RWPE1 (cell line): ENCODE data around the gene NBAS.

Experiments
- CTCF ChIA-PET: fragments of 350-600 bp; sonication (Branson Sonifier 250); formaldehyde crosslinking; extraction: SDS; loops from one replicate; lab custom pipeline; 2021; lab: Yijun Ruan, JAX
- POLR2A ChIA-PET: fragments of 400-600 bp; formaldehyde crosslinking; extraction: SDS; loops from one replicate; lab custom pipeline; 2020; ENCODE audit warnings: antibody characterized with exemption; ENCODE audit not compliant: low non-redundant PET; lab: Yijun Ruan, JAX
- DNase-seq: peaks from one replicate; pipeline ENCODE4 v3.0.0; 2012; ENCODE audit warnings: low spot score
- H3K27ac ChIP-seq: fragments of 450-650 bp; 2 replicates; pipeline ENCODE4 v1.5.1; 2017
- CTCF ChIP-seq: fragments of 450-650 bp; conservative IDR thresholded peaks from 2 replicates; pipeline ENCODE4 v1.5.1; 2017; ENCODE audit warnings: low read depth, mild to moderate bottlenecking

NBAS gene

GRCh38 chr2:15605721-15606120 is 44.6 kb upstream of the NBAS start:
- ChIA-PET CTCF (no interaction called here), POLR2A (no interaction called here)
- no peak for TF ChIP-seq CTCF
- no peak for DNase-seq
- H3K27ac ChIP-seq = no peak overlapping the region

GRCh38 chr2:15603948-15604347 is 42.8 kb upstream of the NBAS start:
- no peak overlapping the region for H3K27ac ChIP-seq
- no peak for DNase-seq
- no peak for TF ChIP-seq CTCF
- POLR2A ChIA-PET = no interaction called here
- CTCF ChIA-PET = no interaction called here

- H3K27ac ChIP-seq = no peak overlapping the region
- POLR2A ChIA-PET = no interaction called here
- CTCF ChIA-PET = interaction anchor here (0.6 kb wide), 1 partner anchor 697 kb away, joined by 3 read pairs; no protein-coding TSS in a partner anchor
- no peak for DNase-seq
- TF ChIP-seq CTCF = no peak
Observed at GRCh38 chr2:15603044-15603765, 42.1 kb upstream of the NBAS start.

- H3K27ac ChIP-seq = no peak overlapping the region
- CTCF ChIA-PET = interaction anchor here (0.6 kb wide), 1 partner anchor 696 kb away, joined by 3 read pairs; no protein-coding TSS in a partner anchor
- TF ChIP-seq CTCF = no peak
- POLR2A ChIA-PET = no interaction called here
- DNase-seq = no peak
Observed at GRCh38 chr2:15602393-15602792, 41.3 kb upstream of the NBAS start.

- no peak overlapping the region for H3K27ac ChIP-seq
- ChIA-PET POLR2A (no interaction called here), CTCF (no interaction called here)
- no peak for TF ChIP-seq CTCF
- no peak for DNase-seq
Observed at GRCh38 chr2:15601681-15602080, 40.5 kb upstream of the NBAS start.

- H3K27ac ChIP-seq = no peak overlapping the region
- ChIA-PET POLR2A (no interaction called here), CTCF (interaction anchor here (0.5 to 0.8 kb wide), 2 partner anchors 16 to 23 kb away, joined by 3 to 4 read pairs; no protein-coding TSS in a partner anchor)
- DNase-seq = no peak
- TF ChIP-seq CTCF = no peak
Observed at GRCh38 chr2:15599994-15600393, 38.9 kb upstream of the NBAS start.
